ENCODE results near the gene SH3BP2.

Gene SH3BP2

GRCh38 chr4:2802618-2803531, 10.0 kb downstream of the SH3BP2 start:
- DNase-seq (ENCODE audit: insufficient read length, low spot score) (no peak), FAIRE-seq (no peak)
- no peak for TF ChIP-seq PAX5 (IDR thresholded peaks at IDR 0.05; ENCODE audit: insufficient read depth, low read length, severe bottlenecking)
- no peak for TF ChIP-seq POLR2AphosphoS5 (IDR thresholded peaks at IDR 0.05; ENCODE audit: low read depth, low read length)
- no peak for TF ChIP-seq POLR2A (IDR thresholded peaks at IDR 0.05; ENCODE audit: low read depth, low read length)
- TF ChIP-seq TAF1 (IDR thresholded peaks at IDR 0.05; ENCODE audit: low read depth, low read length), result no peak

- DNase-seq (ENCODE audit: insufficient read length, low spot score), result no peak
- no peak for TF ChIP-seq POU2F2 (IDR thresholded peaks at IDR 0.05; ENCODE audit: low read depth, low read length)
- no peak for FAIRE-seq
These were observed 11.0 kb downstream of the SH3BP2 start for GRCh38 chr4:2803624-2804448.

GRCh38 chr4:2804449-2804972, 11.6 kb downstream of the SH3BP2 start:
- TF ChIP-seq POLR2A (IDR thresholded peaks at IDR 0.05; ENCODE audit: low read depth, low read length), result no peak
- TF ChIP-seq SPI1 (IDR thresholded peaks at IDR 0.05; ENCODE audit: low read depth, low read length), result no peak
- no peak for TF ChIP-seq POLR2AphosphoS5 (IDR thresholded peaks at IDR 0.05; ENCODE audit: low read depth, low read length)
- TF ChIP-seq POU2F2 (IDR thresholded peaks at IDR 0.05; ENCODE audit: low read depth, low read length), result no peak
- no peak for TF ChIP-seq PAX5 (IDR thresholded peaks at IDR 0.05; ENCODE audit: insufficient read depth, low read length, severe bottlenecking)
- no peak for TF ChIP-seq TAF1 (IDR thresholded peaks at IDR 0.05; ENCODE audit: low read depth, low read length)
- peak; percentile 38 for FAIRE-seq

GRCh38 chr4:2804973-2805501, 12.2 kb downstream of the SH3BP2 start:
- FAIRE-seq (no peak), DNase-seq (ENCODE audit: insufficient read length, low spot score) (no peak)
- no peak for TF ChIP-seq POU2F2 (IDR thresholded peaks at IDR 0.05; ENCODE audit: low read depth, low read length)
- TF ChIP-seq POLR2A (IDR thresholded peaks at IDR 0.05; ENCODE audit: low read depth, low read length), result no peak
- TF ChIP-seq TAF1 (IDR thresholded peaks at IDR 0.05; ENCODE audit: low read depth, low read length), result no peak
- TF ChIP-seq POLR2AphosphoS5 (IDR thresholded peaks at IDR 0.05; ENCODE audit: low read depth, low read length), result no peak
- no peak for TF ChIP-seq PAX5 (IDR thresholded peaks at IDR 0.05; ENCODE audit: insufficient read depth, low read length, severe bottlenecking)
- no peak for TF ChIP-seq SPI1 (IDR thresholded peaks at IDR 0.05; ENCODE audit: low read depth, low read length)

More at GRCh38 chr4:2804449-2804972, 11.6 kb downstream of the SH3BP2 start:
- no peak for DNase-seq (ENCODE audit: insufficient read length, low spot score)

- DNase-seq (ENCODE audit: insufficient read length, low spot score) (no peak), FAIRE-seq (peak; percentile 20)
- no peak for TF ChIP-seq POU2F2 (IDR thresholded peaks at IDR 0.05; ENCODE audit: low read depth, low read length)
- TF ChIP-seq TAF1 (IDR thresholded peaks at IDR 0.05; ENCODE audit: low read depth, low read length), result no peak
- TF ChIP-seq PAX5 (IDR thresholded peaks at IDR 0.05; ENCODE audit: insufficient read depth, low read length, severe bottlenecking), result no peak
- no peak for TF ChIP-seq POLR2A (IDR thresholded peaks at IDR 0.05; ENCODE audit: low read depth, low read length)
- no peak for TF ChIP-seq SPI1 (IDR thresholded peaks at IDR 0.05; ENCODE audit: low read depth, low read length)
- TF ChIP-seq POLR2AphosphoS5 (IDR thresholded peaks at IDR 0.05; ENCODE audit: low read depth, low read length), result no peak
These were observed 13.0 kb downstream of the SH3BP2 start for GRCh38 chr4:2805712-2806389.

- peak; percentile 9 for FAIRE-seq
These were observed 13.8 kb downstream of the SH3BP2 start for GRCh38 chr4:2806390-2807355.

GRCh38 chr4:2807571-2807970, 14.7 kb downstream of the SH3BP2 start:
- TF ChIP-seq SPI1 (IDR thresholded peaks at IDR 0.05; ENCODE audit: low read depth, low read length), result no peak
- TF ChIP-seq POLR2A (IDR thresholded peaks at IDR 0.05; ENCODE audit: low read depth, low read length), result no peak
- no peak for TF ChIP-seq POLR2AphosphoS5 (IDR thresholded peaks at IDR 0.05; ENCODE audit: low read depth, low read length)
- TF ChIP-seq POU2F2 (IDR thresholded peaks at IDR 0.05; ENCODE audit: low read depth, low read length), result no peak
- no peak for TF ChIP-seq PAX5 (IDR thresholded peaks at IDR 0.05; ENCODE audit: insufficient read depth, low read length, severe bottlenecking)
- TF ChIP-seq TAF1 (IDR thresholded peaks at IDR 0.05; ENCODE audit: low read depth, low read length), result no peak
- FAIRE-seq (no peak), DNase-seq (ENCODE audit: insufficient read length, low spot score) (no peak)

More at GRCh38 chr4:2806390-2807355, 13.8 kb downstream of the SH3BP2 start:
- TF ChIP-seq POU2F2 (IDR thresholded peaks at IDR 0.05; ENCODE audit: low read depth, low read length) (no peak), TAF1 (IDR thresholded peaks at IDR 0.05; ENCODE audit: low read depth, low read length) (no peak), PAX5 (IDR thresholded peaks at IDR 0.05; ENCODE audit: insufficient read depth, low read length, severe bottlenecking) (no peak), POLR2AphosphoS5 (IDR thresholded peaks at IDR 0.05; ENCODE audit: low read depth, low read length) (no peak)
- DNase-seq (ENCODE audit: insufficient read length, low spot score), result no peak

- DNase-seq (ENCODE audit: insufficient read length, low spot score) (no peak), FAIRE-seq (no peak)
- TF ChIP-seq POU2F2 (IDR thresholded peaks at IDR 0.05; ENCODE audit: low read depth, low read length) (no peak), PAX5 (IDR thresholded peaks at IDR 0.05; ENCODE audit: insufficient read depth, low read length, severe bottlenecking) (no peak), POLR2A (IDR thresholded peaks at IDR 0.05; ENCODE audit: low read depth, low read length) (no peak), POLR2AphosphoS5 (IDR thresholded peaks at IDR 0.05; ENCODE audit: low read depth, low read length) (no peak), TAF1 (IDR thresholded peaks at IDR 0.05; ENCODE audit: low read depth, low read length) (no peak), SPI1 (IDR thresholded peaks at IDR 0.05; ENCODE audit: low read depth, low read length) (no peak)
These were observed 15.1 kb downstream of the SH3BP2 start for GRCh38 chr4:2808001-2808400.
